Astrocyte (in vitro differentiated cells and primary cell): Measurements from ENCODE around the gene STRIP1. TPM values are rescaled to one million over a fixed set of nuclear protein-coding genes. Genes with fewer than 3 reads are reported as not detected.

Source experiments
- DNase-seq: peaks from one replicate; pipeline ENCODE4 v3.0.0-alpha.2; 2010; ENCODE audit warnings: low read depth
- FAIRE-seq: peaks from 2 replicates; lab custom pipeline; 2011; peaks lifted over from hg19 to GRCh38; lab: Jason Lieb, UNC
- H2AFZ ChIP-seq: 2 replicates; pipeline ENCODE4 v1.6.0; 2012; ENCODE audit warnings: low read depth, low read length, inconsistent platforms
- H3K27ac ChIP-seq: 2 replicates; pipeline ENCODE4 v1.5.1; 2011; ENCODE audit warnings: low read depth, low read length, inconsistent platforms
- H3K27me3 ChIP-seq: 2 replicates; pipeline ENCODE4 v1.6.0; 2011; ENCODE audit warnings: low read length, inconsistent platforms; ENCODE audit not compliant: insufficient read depth
- H3K36me3 ChIP-seq: 2 replicates; pipeline ENCODE4 v1.5.1; 2011; ENCODE audit warnings: low read length, inconsistent platforms; ENCODE audit not compliant: insufficient read depth
- H3K4me1 ChIP-seq: 2 replicates; pipeline ENCODE4 v1.5.1; 2011; ENCODE audit warnings: low read length, inconsistent platforms; ENCODE audit not compliant: insufficient read depth
- H3K4me2 ChIP-seq: 2 replicates; pipeline ENCODE4 v1.6.0; 2012; ENCODE audit warnings: low read length, inconsistent platforms
- H3K4me3 ChIP-seq: 2 replicates; pipeline ENCODE4 v1.5.1; 2011; ENCODE audit warnings: low read depth, mild to moderate bottlenecking, low read length, inconsistent platforms; ENCODE audit not compliant: insufficient read depth
- H3K79me2 ChIP-seq: 2 replicates; pipeline ENCODE4 v1.6.0; 2012; ENCODE audit warnings: mild to moderate bottlenecking, low read length, inconsistent platforms; ENCODE audit not compliant: insufficient read depth
- H3K9ac ChIP-seq: 2 replicates; pipeline ENCODE4 v1.6.0; 2012; ENCODE audit warnings: mild to moderate bottlenecking, low read length, inconsistent platforms
- H3K9me3 ChIP-seq: 2 replicates; pipeline ENCODE4 v1.5.1; 2012; ENCODE audit warnings: low read depth, mild to moderate bottlenecking, low read length, inconsistent platforms; ENCODE audit not compliant: insufficient read depth
- H4K20me1 ChIP-seq: 2 replicates; pipeline ENCODE4 v1.6.0; 2012; ENCODE audit warnings: low read length, inconsistent platforms; ENCODE audit not compliant: insufficient read depth
- H3K27ac Mint-ChIP-seq: one replicate; pipeline ENCODE4 v1.8.0; 2021; ENCODE audit warnings: mild to moderate bottlenecking, mixed read lengths; ENCODE audit not compliant: unreplicated experiment
- H3K27me3 Mint-ChIP-seq: one replicate; pipeline ENCODE4 v1.8.0; 2021; ENCODE audit warnings: low read depth, mixed read lengths; ENCODE audit not compliant: unreplicated experiment
- H3K36me3 Mint-ChIP-seq: one replicate; pipeline ENCODE4 v1.8.0; 2021; ENCODE audit warnings: low read depth, mixed read lengths; ENCODE audit not compliant: unreplicated experiment
- H3K4me1 Mint-ChIP-seq: one replicate; pipeline ENCODE4 v1.8.0; 2021; ENCODE audit warnings: low read depth, mixed read lengths; ENCODE audit not compliant: unreplicated experiment
- H3K4me3 Mint-ChIP-seq: one replicate; pipeline ENCODE4 v1.8.0; 2021; ENCODE audit warnings: mild to moderate bottlenecking, moderate library complexity, mixed read lengths; ENCODE audit not compliant: unreplicated experiment
- H3K9me3 Mint-ChIP-seq: one replicate; pipeline ENCODE4 v1.8.0; 2021; ENCODE audit warnings: mild to moderate bottlenecking, mixed read lengths; ENCODE audit not compliant: unreplicated experiment
- EZH2 ChIP-seq: IDR thresholded peaks from 2 replicates; pipeline ENCODE4 v1.6.1; 2012; ENCODE audit warnings: mild to moderate bottlenecking, low read length, inconsistent platforms; ENCODE audit not compliant: insufficient read depth
- total RNA-seq: library from RNA; stranded (reverse); gene quantifications from 2 replicates; pipeline ENCODE4 v1.2.1, GENCODE V29; 2021
- TF ChIP-seq, protein P1 (sequence below): IDR thresholded peaks from 2 replicates; pipeline ENCODE4 v1.5.1; 2011; ENCODE audit warnings: low read depth, mild to moderate bottlenecking, inconsistent platforms, low read length, moderate library complexity; ENCODE audit not compliant: insufficient read depth

Gene STRIP1
- total RNA-seq, 1 donor from 2014 or later = 40.8 TPM

DNA sequence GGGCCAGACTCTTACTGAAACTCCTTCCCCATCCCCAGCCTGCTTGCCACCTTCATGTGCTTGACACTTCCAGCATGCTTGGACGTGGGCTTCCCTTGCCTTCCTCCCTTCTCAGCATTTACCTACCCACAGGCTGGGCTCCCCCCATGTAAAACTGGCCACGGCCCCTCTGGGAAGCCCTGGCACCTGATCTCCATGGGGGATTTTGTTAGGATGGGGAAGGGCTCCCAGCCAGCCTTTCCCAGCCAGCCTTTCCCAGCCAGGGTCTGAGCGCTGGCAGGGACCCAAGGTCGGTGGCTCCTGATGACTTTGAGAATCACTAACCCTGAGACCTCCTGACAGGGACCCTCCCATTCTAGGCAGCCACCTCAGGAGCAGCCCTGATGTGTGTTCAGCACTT lies 29.4 kb downstream of the STRIP1 start:
- Histone ChIP-seq H3K4me3 (no peak overlapping the region), H2AFZ (no peak overlapping the region), H3K4me2 (no peak overlapping the region), H3K9me3 (no peaks in the 10 kb centered on the region), H3K4me1 (peaks cover 5% of the 10 kb centered on the region), H3K36me3 (no peaks in the 10 kb centered on the region), H3K27ac (no peak overlapping the region), H3K9ac (no peak overlapping the region), H4K20me1 (peaks cover 35% of the 10 kb centered on the region), H3K79me2 (no peaks in the 10 kb centered on the region), H3K27me3 (peaks cover 26% of the 10 kb centered on the region)
- DNase-seq (no peak), FAIRE-seq (no peak)
- Mint-ChIP-seq H3K9me3 (peaks cover 8% of the 10 kb centered on the region), H3K4me3 (no peak overlapping the region), H3K4me1 (peaks cover 23% of the 10 kb centered on the region), H3K27me3 (peaks cover 48% of the 10 kb centered on the region), H3K27ac (no peak overlapping the region), H3K36me3 (peaks cover 17% of the 10 kb centered on the region)
- TF ChIP-seq EZH2 = no peak
- TF ChIP-seq, protein P1, sequence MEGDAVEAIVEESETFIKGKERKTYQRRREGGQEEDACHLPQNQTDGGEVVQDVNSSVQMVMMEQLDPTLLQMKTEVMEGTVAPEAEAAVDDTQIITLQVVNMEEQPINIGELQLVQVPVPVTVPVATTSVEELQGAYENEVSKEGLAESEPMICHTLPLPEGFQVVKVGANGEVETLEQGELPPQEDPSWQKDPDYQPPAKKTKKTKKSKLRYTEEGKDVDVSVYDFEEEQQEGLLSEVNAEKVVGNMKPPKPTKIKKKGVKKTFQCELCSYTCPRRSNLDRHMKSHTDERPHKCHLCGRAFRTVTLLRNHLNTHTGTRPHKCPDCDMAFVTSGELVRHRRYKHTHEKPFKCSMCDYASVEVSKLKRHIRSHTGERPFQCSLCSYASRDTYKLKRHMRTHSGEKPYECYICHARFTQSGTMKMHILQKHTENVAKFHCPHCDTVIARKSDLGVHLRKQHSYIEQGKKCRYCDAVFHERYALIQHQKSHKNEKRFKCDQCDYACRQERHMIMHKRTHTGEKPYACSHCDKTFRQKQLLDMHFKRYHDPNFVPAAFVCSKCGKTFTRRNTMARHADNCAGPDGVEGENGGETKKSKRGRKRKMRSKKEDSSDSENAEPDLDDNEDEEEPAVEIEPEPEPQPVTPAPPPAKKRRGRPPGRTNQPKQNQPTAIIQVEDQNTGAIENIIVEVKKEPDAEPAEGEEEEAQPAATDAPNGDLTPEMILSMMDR = no peak

DNA sequence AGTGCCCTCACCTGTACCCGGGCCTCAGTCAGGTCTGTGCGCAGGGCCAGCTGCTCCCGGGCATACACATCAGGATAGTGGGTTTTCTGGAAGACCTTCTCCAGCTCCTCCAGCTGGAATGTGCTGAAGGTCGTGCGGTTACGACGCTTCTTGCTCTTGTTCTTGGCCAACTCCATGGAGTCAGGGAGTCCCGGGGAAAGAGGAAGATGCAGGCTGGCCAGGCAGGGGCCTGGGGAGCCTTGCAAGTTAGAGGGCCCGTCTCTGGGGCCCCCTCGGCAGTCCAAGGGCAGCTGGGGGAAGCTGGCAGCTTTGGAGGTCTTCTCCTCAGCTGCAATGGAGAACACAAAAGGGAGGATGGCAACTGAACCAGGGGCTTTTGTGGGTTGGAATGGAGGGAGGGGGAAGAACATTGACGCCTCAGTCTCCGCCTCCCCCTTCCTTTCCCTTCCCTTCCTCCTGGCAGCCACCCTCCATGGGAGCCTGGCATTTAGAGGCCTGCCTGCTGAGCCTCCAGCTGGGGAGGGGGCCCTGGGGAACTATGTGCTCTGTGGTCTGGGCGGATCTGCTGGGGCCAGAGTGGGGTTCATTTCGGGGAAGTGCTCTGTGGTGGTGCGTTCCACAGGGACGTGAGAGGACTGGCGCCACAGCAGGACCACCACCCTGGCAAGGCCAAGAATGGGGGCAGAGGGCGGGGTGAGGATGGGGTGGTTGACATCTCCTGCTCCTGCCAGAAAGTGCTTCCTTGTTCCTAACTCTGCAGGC lies 30.3 kb downstream of the STRIP1 start:
- Histone ChIP-seq H3K4me3 (no peak overlapping the region), H3K9ac (no peak overlapping the region), H3K4me2 (no peak overlapping the region), H3K9me3 (peaks cover 5% of the 10 kb centered on the region), H3K79me2 (no peaks in the 10 kb centered on the region), H3K27ac (no peak overlapping the region), H3K36me3 (no peaks in the 10 kb centered on the region), H4K20me1 (peaks cover 34% of the 10 kb centered on the region), H3K4me1 (no peaks in the 10 kb centered on the region), H2AFZ (no peak overlapping the region), H3K27me3 (peaks cover 36% of the 10 kb centered on the region)
- Mint-ChIP-seq H3K27ac (no peak overlapping the region), H3K36me3 (peaks cover 17% of the 10 kb centered on the region), H3K9me3 (peaks cover 8% of the 10 kb centered on the region), H3K4me3 (no peak overlapping the region), H3K27me3 (peaks cover 54% of the 10 kb centered on the region), H3K4me1 (peaks cover 15% of the 10 kb centered on the region)
- no peak for FAIRE-seq
- TF ChIP-seq, protein P1 = no peak
- TF ChIP-seq EZH2 = no peak
- DNase-seq = no peak

DNA sequence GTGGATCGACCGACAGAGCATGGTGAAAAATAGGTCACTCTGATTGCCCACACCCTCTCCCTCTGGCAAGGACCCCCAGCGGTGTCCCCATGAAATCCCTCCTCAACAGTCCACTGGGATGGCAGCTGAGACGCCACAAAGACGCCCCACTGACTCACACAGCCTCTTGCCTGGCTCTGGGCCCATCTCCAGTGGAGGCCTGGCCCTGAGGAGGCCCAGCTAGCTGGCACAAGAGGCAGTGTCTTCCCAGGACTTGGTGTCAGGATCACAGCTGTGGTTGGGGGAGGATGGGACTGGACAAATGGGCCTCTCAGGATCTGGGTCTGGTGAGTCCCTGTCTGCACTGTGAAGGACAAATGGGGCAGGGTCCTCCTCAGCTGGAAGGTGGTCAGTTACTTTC lies 31.4 kb downstream of the STRIP1 start:
- H3K4me1 ChIP-seq = no peaks in the 10 kb centered on the region
- DNase-seq = no peak
- Mint-ChIP-seq H3K9me3 (peaks cover 8% of the 10 kb centered on the region), H3K4me1 (peaks cover 15% of the 10 kb centered on the region), H3K27ac (no peak overlapping the region), H3K36me3 (peaks cover 15% of the 10 kb centered on the region), H3K27me3 (peaks cover 58% of the 10 kb centered on the region), H3K4me3 (no peak overlapping the region)
- no peaks in the 10 kb centered on the region for H3K79me2 ChIP-seq
- no peaks in the 10 kb centered on the region for H3K36me3 ChIP-seq
- H3K4me2 ChIP-seq = no peak overlapping the region
- H3K9me3 ChIP-seq = peaks cover 5% of the 10 kb centered on the region
- no peak overlapping the region for H3K9ac ChIP-seq
- TF ChIP-seq, protein P1 = no peak
- TF ChIP-seq EZH2 = no peak
- peaks cover 26% of the 10 kb centered on the region for H4K20me1 ChIP-seq
- H2AFZ ChIP-seq = no peak overlapping the region
- FAIRE-seq = no peak
- peaks cover 42% of the 10 kb centered on the region for H3K27me3 ChIP-seq
- H3K4me3 ChIP-seq = no peak overlapping the region
- H3K27ac ChIP-seq = no peak overlapping the region
